ENCODE data around the gene PPP1R37. TPM values are rescaled to one million over a fixed set of nuclear protein-coding genes. Genes with fewer than 3 reads are reported as not detected.
A peak's percentile ranks its signal among the peaks of the same experiment; 100 is the strongest.

Gene PPP1R37
- total RNA-seq, 1 experiment from 2014 or later, result 33.6 TPM

GRCh38 chr19:45100846-45101252 lies 7.9 kb downstream of the PPP1R37 start:
- no peak overlapping the region for H2BK5ac ChIP-seq (ENCODE audit: insufficient read length, low read length)
- H3K27ac ChIP-seq (ENCODE audit: insufficient read length, low read depth, low read length), result no peak overlapping the region
- no peaks in the 10 kb centered on the region; a peak in 1 of 5 replicates for H3K9me3 Mint-ChIP-seq
- no peak overlapping the region for H2BK15ac ChIP-seq (ENCODE audit: low read depth, low read length)
- H2AFZ ChIP-seq (ENCODE audit: low read length), result no peak overlapping the region
- no peak overlapping the region for H3K18ac ChIP-seq (ENCODE audit: insufficient read length, low read depth, low read length)
- H3K14ac ChIP-seq (ENCODE audit: insufficient read depth, low read length), result no peak overlapping the region
- H3K27me3 Mint-ChIP-seq (ENCODE audit: low read depth), result no peaks in the 10 kb centered on the region
- no peak overlapping the region for H2BK120ac ChIP-seq (ENCODE audit: low read depth, low read length, poor library complexity, severe bottlenecking)
- H3K9ac ChIP-seq (ENCODE audit: extremely low read depth, insufficient read length, low read length), result no peak overlapping the region
- no peaks in the 10 kb centered on the region for H4K20me1 ChIP-seq (ENCODE audit: control insufficient read depth, insufficient read depth, insufficient read length)
- peaks cover 2 to 6% (median 4%) of the 10 kb centered on the region in 3 experiments; a peak in 5 of 7 replicates for H3K36me3 Mint-ChIP-seq (ENCODE audit: insufficient read depth in 1 of 3, low read depth in 3 of 3)
- H3K4ac ChIP-seq (ENCODE audit: low read depth, low read length), result no peak overlapping the region
- H2AK5ac ChIP-seq (ENCODE audit: insufficient read length, low read length), result no peak overlapping the region
- H3K27ac Mint-ChIP-seq, result peak overlapping the region in 2 of 3 experiments; percentile 32 to 50; a peak in 2 of 7 replicates
- no peak for DNase-seq
- peaks cover 84 to 92% of the 10 kb centered on the region in 2 experiments for H3K4me1 Mint-ChIP-seq
- H3K23ac ChIP-seq (ENCODE audit: insufficient read length, low read depth, low read length), result no peak overlapping the region
- H3K27me3 ChIP-seq (ENCODE audit: insufficient read depth, low read length), result no peaks in the 10 kb centered on the region
- H3K23me2 ChIP-seq (ENCODE audit: insufficient read length, low read depth, low read length, poor library complexity, severe bottlenecking), result no peaks in the 10 kb centered on the region
- H3K79me1 ChIP-seq (ENCODE audit: insufficient read depth, low read depth, low read length, poor library complexity, severe bottlenecking), result no peaks in the 10 kb centered on the region
- H3K4me2 ChIP-seq (ENCODE audit: insufficient read depth, insufficient read length, low read length), result no peak overlapping the region
- no peaks in the 10 kb centered on the region; the same call in 1 of the 2 replicates for H3K4me1 ChIP-seq (ENCODE audit: insufficient read depth, low read length)
- H3K79me2 ChIP-seq (ENCODE audit: insufficient read depth, low read length), result peaks cover 45% of the 10 kb centered on the region
- no peak overlapping the region for H4K91ac ChIP-seq (ENCODE audit: insufficient read length, low read depth, low read length)
- no peak overlapping the region for H2BK12ac ChIP-seq (ENCODE audit: insufficient read length, low read depth, low read length)
- H3K56ac ChIP-seq (ENCODE audit: insufficient read length, low read depth, low read length), result no peak overlapping the region
- no peak overlapping the region for H2BK20ac ChIP-seq (ENCODE audit: low read depth, low read length, poor library complexity, severe bottlenecking)
- no peak overlapping the region for H4K5ac ChIP-seq (ENCODE audit: insufficient read length, low read depth, low read length)
- TF ChIP-seq, protein P1, sequence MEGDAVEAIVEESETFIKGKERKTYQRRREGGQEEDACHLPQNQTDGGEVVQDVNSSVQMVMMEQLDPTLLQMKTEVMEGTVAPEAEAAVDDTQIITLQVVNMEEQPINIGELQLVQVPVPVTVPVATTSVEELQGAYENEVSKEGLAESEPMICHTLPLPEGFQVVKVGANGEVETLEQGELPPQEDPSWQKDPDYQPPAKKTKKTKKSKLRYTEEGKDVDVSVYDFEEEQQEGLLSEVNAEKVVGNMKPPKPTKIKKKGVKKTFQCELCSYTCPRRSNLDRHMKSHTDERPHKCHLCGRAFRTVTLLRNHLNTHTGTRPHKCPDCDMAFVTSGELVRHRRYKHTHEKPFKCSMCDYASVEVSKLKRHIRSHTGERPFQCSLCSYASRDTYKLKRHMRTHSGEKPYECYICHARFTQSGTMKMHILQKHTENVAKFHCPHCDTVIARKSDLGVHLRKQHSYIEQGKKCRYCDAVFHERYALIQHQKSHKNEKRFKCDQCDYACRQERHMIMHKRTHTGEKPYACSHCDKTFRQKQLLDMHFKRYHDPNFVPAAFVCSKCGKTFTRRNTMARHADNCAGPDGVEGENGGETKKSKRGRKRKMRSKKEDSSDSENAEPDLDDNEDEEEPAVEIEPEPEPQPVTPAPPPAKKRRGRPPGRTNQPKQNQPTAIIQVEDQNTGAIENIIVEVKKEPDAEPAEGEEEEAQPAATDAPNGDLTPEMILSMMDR (conservative IDR thresholded peaks at IDR 0.05), result no peak
- no peak overlapping the region for H4K8ac ChIP-seq (replicated peaks; ENCODE audit: insufficient read length, low read depth, low read length)
- no peak overlapping the region for H3T11ph ChIP-seq (ENCODE audit: low read length)
- H3K9me3 ChIP-seq (ENCODE audit: control insufficient read depth, low read depth, low read length), result no peaks in the 10 kb centered on the region
- no CpG with 5 or more reads among the region's 8 CpGs for WGBS (ENCODE audit: extremely low coverage, insufficient read length, low lambda C conversion rate)
- H3K4me3 Mint-ChIP-seq, result no peak overlapping the region

Measured in H9 (cell line).